CD4-positive, CD25-positive, alpha-beta regulatory T cell (primary cell): ENCODE data around the gene RNF31. TPM values are rescaled to one million over a fixed set of nuclear protein-coding genes. Genes with fewer than 3 reads are reported as not detected.
"Not testable (repeated sequence)": the region's sequence is repeated elsewhere in the genome, so short reads cannot be mapped to it uniquely, and the experiment has no call there.

Experiments
- ATAC-seq, 2 donors: fragments of 150-1000 bp; cut with Tn5 transposase; one replicate each; pipeline ENCODE4 v1.10.0; 2021; ENCODE audit warnings: low read depth in 2 of 2, moderate number of reproducible peaks in 2 of 2, moderate library complexity in 1 of 2
- DNase-seq, 3 donors: peaks; one replicate each; pipeline versions ENCODE4 v3.0.0 to v3.0.0-alpha.2; 2012 to 2022; ENCODE audit warnings: mixed read lengths in 1 of 3
- H3K27ac ChIP-seq: one replicate; pipeline ENCODE4 v1.7.0; 2013; ENCODE audit warnings: mild to moderate bottlenecking, low read length; ENCODE audit not compliant: insufficient read depth, poor library complexity, severe bottlenecking
- H3K27me3 ChIP-seq: one replicate; pipeline ENCODE4 v1.7.0; 2013; ENCODE audit warnings: low read length; ENCODE audit not compliant: control insufficient read depth, insufficient read depth
- H3K36me3 ChIP-seq: one replicate; pipeline ENCODE4 v1.7.0; 2013; ENCODE audit warnings: mild to moderate bottlenecking, low read length, moderate library complexity; ENCODE audit not compliant: control insufficient read depth, insufficient read depth
- H3K4me1 ChIP-seq: 2 replicates; pipeline ENCODE4 v1.7.0; 2013; ENCODE audit warnings: mild to moderate bottlenecking, low read length; ENCODE audit not compliant: insufficient read depth, control insufficient read depth, poor library complexity, severe bottlenecking
- H3K4me3 ChIP-seq: one replicate; pipeline ENCODE4 v1.7.0; 2013; ENCODE audit warnings: low read depth, mild to moderate bottlenecking, low read length, moderate library complexity
- H3K9me3 ChIP-seq, 2 experiments: 1 replicate in 1 of 2; 2 replicates in 1 of 2; pipeline ENCODE4 v1.7.0; 2013; ENCODE audit warnings: low read length in 2 of 2, mild to moderate bottlenecking in 1 of 2, moderate library complexity in 1 of 2; ENCODE audit not compliant: control insufficient read depth in 2 of 2
- H3K27ac Mint-ChIP-seq, 3 donors: one replicate each; pipeline ENCODE4 v1.8.0; 2020 to 2022; ENCODE audit warnings: mild to moderate bottlenecking in 3 of 3, mixed read lengths in 3 of 3, moderate library complexity in 2 of 3
- H3K27me3 Mint-ChIP-seq: one replicate; pipeline ENCODE4 v1.8.0; 2022; ENCODE audit warnings: mild to moderate bottlenecking, mixed read lengths
- H3K36me3 Mint-ChIP-seq: one replicate; pipeline ENCODE4 v1.8.0; 2020; ENCODE audit warnings: mixed read lengths
- H3K4me1 Mint-ChIP-seq, 4 donors: one replicate each; pipeline ENCODE4 v1.8.0; 2020 to 2022; ENCODE audit warnings: mixed read lengths in 4 of 4, mild to moderate bottlenecking in 1 of 4
- H3K4me3 Mint-ChIP-seq, 4 donors: one replicate each; pipeline ENCODE4 v1.8.0; 2020 to 2022; ENCODE audit warnings: mild to moderate bottlenecking in 4 of 4, mixed read lengths in 4 of 4, moderate library complexity in 3 of 4
- H3K9me3 Mint-ChIP-seq, 7 donors: one replicate each; pipeline ENCODE4 v1.8.0; 2020 to 2022; ENCODE audit warnings: mixed read lengths in 7 of 7, mild to moderate bottlenecking in 3 of 7, moderate library complexity in 2 of 7
- polyA plus RNA-seq, 4 donors: library from polyadenylated mRNA; unstranded; fragments of 300-500 nt; fragmentation: Illumina TruSeq; gene quantifications; one replicate each; pipeline ENCODE4 v1.2.3, GENCODE V29; 2021
- total RNA-seq: library from RNA; stranded (reverse); gene quantifications from one replicate; pipeline ENCODE4 v1.2.3, GENCODE V29; 2022

The RNF31 gene
- total and polyA plus RNA-seq, 5 donors from 2014 or later, result 35.9 to 82.4 (median 45.5) TPM

DNA sequence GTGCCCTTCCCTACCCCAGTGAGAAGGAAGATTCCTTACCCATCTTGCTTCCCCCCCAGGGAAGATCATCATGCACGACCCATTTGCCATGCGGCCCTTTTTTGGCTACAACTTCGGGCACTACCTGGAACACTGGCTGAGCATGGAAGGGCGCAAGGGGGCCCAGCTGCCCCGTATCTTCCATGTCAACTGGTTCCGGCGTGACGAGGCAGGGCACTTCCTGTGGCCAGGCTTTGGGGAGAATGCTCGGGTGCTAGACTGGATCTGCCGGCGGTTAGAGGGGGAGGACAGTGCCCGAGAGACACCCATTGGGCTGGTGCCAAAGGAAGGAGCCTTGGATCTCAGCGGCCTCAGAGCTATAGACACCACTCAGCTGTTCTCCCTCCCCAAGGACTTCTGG lies 43.8 kb upstream of the RNF31 start:
- H3K27me3 Mint-ChIP-seq, result no peaks in the 10 kb centered on the region
- peaks cover 41% of the 10 kb centered on the region for H3K36me3 Mint-ChIP-seq
- H3K4me1 Mint-ChIP-seq, result peaks cover 3 to 12% (median 7%) of the 10 kb centered on the region in 4 donors
- Histone ChIP-seq H3K27me3 (no peaks in the 10 kb centered on the region), H3K9me3 (no peaks in the 10 kb centered on the region), H3K4me1 (peaks cover under 1% of the 10 kb centered on the region), H3K36me3 (peaks cover 33% of the 10 kb centered on the region), H3K4me3 (no peak overlapping the region), H3K27ac (no peak overlapping the region)
- H3K9me3 Mint-ChIP-seq, result peaks cover 0 to 1% (median 0%) of the 10 kb centered on the region in 7 donors
- no peak overlapping the region for H3K27ac Mint-ChIP-seq
- DNase-seq, result no peak
- H3K4me3 Mint-ChIP-seq, result peak overlapping the region in 1 of 4 donors; percentile 54
- ATAC-seq, result no peak

DNA sequence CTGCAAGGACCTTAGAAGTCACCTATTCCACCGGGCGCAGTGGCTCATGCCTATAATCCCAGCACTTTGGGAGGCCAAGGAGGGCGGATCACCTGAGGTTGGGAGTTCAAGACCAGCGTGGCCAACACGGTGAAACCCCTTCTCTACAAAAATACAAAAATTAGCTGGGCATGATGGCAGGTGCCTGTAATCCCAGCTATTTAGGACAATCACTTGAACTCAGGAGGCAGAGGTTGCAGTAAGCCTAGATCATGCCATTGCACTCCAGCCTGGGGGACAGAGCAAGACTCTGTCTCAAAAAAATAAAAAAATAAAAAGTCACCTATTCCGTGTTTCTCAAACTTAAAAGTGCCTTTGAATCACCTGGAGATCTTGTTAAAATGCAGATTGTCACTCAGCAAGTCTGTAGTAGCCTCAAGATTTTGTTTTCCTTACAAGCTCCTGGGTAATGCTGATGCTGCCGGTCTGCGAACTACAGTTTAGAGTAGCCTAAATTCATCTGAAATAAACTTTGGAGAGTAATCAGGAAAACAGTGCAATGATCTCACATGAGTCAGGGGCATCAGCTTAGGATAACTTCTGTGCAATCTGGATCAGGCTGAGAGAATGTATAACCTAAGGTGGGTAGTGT lies 41.6 kb upstream of the RNF31 start:
- H3K4me3 Mint-ChIP-seq, H3K27me3 ChIP-seq, H3K9me3 ChIP-seq, H3K4me1 ChIP-seq, H3K4me3 ChIP-seq, H3K9me3 Mint-ChIP-seq, ATAC-seq, H3K27me3 Mint-ChIP-seq, DNase-seq, H3K27ac ChIP-seq: not testable (repeated sequence)
- peaks cover 33% of the 10 kb centered on the region for H3K36me3 Mint-ChIP-seq
- H3K4me1 Mint-ChIP-seq, result peaks cover 9 to 21% (median 13%) of the 10 kb centered on the region in 4 donors
- peaks cover 19% of the 10 kb centered on the region for H3K36me3 ChIP-seq
- peak overlapping the region in 2 of 3 donors; percentile 9 to 17 for H3K27ac Mint-ChIP-seq

DNA sequence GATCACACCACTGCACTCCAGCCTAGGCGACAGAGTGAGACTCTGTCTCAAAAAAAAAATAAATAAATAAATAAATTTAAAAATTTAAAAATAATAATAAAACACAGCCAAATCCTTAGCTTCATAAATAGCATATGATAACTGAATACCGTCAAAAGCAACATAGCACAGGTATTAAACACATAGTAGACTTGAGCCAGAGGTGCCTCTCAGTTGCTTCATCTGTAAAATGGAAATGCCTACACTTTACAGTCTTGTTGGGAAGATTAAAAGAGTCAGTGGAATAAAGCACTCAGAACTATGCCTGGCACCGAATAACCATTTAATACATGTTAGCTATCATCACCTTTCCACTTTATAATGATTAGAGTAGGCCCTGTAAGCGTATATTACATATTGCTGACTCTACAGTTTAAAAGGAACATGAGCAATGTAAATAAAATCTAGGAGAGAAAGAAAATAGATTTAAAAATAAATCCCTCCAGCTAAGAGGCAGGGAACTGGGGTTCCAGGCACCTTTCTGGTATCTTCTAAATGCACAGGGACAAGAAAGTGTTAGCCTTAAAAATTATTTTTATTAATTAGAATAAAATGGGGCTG lies 40.5 kb upstream of the RNF31 start:
- Mint-ChIP-seq H3K27me3 (no peaks in the 10 kb centered on the region), H3K4me3 (no peak overlapping the region), H3K27ac (no peak overlapping the region), H3K4me1 (peaks cover 9 to 21% (median 13%) of the 10 kb centered on the region in 4 donors), H3K9me3 (peaks cover 0 to 1% (median 0%) of the 10 kb centered on the region in 7 donors), H3K36me3 (peaks cover 28% of the 10 kb centered on the region)
- Histone ChIP-seq H3K36me3 (peaks cover 18% of the 10 kb centered on the region), H3K27me3 (no peaks in the 10 kb centered on the region), H3K4me3 (no peak overlapping the region), H3K4me1 (peaks cover 9% of the 10 kb centered on the region), H3K27ac (no peak overlapping the region), H3K9me3 (no peaks in the 10 kb centered on the region)
- ATAC-seq (no peak), DNase-seq (no peak)

GRCh38 chr14:24108336-24108874 lies 38.9 kb upstream of the RNF31 start:
- Histone ChIP-seq H3K27me3 (no peaks in the 10 kb centered on the region), H3K9me3 (no peaks in the 10 kb centered on the region), H3K4me3 (peak overlapping the region; percentile 46), H3K27ac (peak overlapping the region; percentile 82), H3K36me3 (peaks cover 6% of the 10 kb centered on the region), H3K4me1 (peaks cover 13% of the 10 kb centered on the region)
- peak overlapping the region in 1 of 4 donors; percentile 70 for H3K4me3 Mint-ChIP-seq
- H3K36me3 Mint-ChIP-seq, result peaks cover 15% of the 10 kb centered on the region
- H3K4me1 Mint-ChIP-seq, result peaks cover 9 to 21% (median 15%) of the 10 kb centered on the region in 4 donors
- ATAC-seq (peak; percentile 16 to 18), DNase-seq (no peak)
- H3K27ac Mint-ChIP-seq, result peak overlapping the region; percentile 90 to 99 (median 95)
- peaks cover 0 to 1% (median 0%) of the 10 kb centered on the region in 7 donors for H3K9me3 Mint-ChIP-seq
- H3K27me3 Mint-ChIP-seq, result no peaks in the 10 kb centered on the region

- Mint-ChIP-seq H3K4me3 (no peak overlapping the region), H3K27me3 (no peaks in the 10 kb centered on the region), H3K9me3 (peaks cover 0 to 1% (median 0%) of the 10 kb centered on the region in 7 donors), H3K4me1 (peaks cover 6 to 23% (median 16%) of the 10 kb centered on the region in 4 donors), H3K36me3 (peaks cover 2% of the 10 kb centered on the region), H3K27ac (no peak overlapping the region)
- H3K4me1 ChIP-seq, result peaks cover 17% of the 10 kb centered on the region
- H3K27me3 ChIP-seq, result no peaks in the 10 kb centered on the region
- no peak overlapping the region for H3K27ac ChIP-seq
- DNase-seq (no peak), ATAC-seq (no peak)
- no peaks in the 10 kb centered on the region for H3K36me3 ChIP-seq
- H3K9me3 ChIP-seq, result no peaks in the 10 kb centered on the region
- H3K4me3 ChIP-seq, result no peak overlapping the region
Observed at GRCh38 chr14:24110060-24110459, 37.2 kb upstream of the RNF31 start.

- peaks cover 21% of the 10 kb centered on the region for H3K4me1 ChIP-seq
- peaks cover 9 to 28% (median 18%) of the 10 kb centered on the region in 4 donors for H3K4me1 Mint-ChIP-seq
- H3K27me3 Mint-ChIP-seq, result no peaks in the 10 kb centered on the region
- no peak overlapping the region for H3K4me3 ChIP-seq
- H3K36me3 ChIP-seq, result no peaks in the 10 kb centered on the region
- H3K27ac ChIP-seq, result no peak overlapping the region
- no peaks in the 10 kb centered on the region for H3K36me3 Mint-ChIP-seq
- H3K9me3 ChIP-seq, result no peaks in the 10 kb centered on the region
- no peak for DNase-seq
- H3K9me3 Mint-ChIP-seq, result peaks cover 0 to 1% (median 0%) of the 10 kb centered on the region in 7 donors
- peak overlapping the region in 1 of 4 donors; percentile 39 for H3K4me3 Mint-ChIP-seq
- ATAC-seq, result no peak
- H3K27me3 ChIP-seq, result no peaks in the 10 kb centered on the region
- peak overlapping the region in 1 of 3 donors; percentile 60 for H3K27ac Mint-ChIP-seq
Observed at GRCh38 chr14:24110523-24110922, 36.8 kb upstream of the RNF31 start.

DNA sequence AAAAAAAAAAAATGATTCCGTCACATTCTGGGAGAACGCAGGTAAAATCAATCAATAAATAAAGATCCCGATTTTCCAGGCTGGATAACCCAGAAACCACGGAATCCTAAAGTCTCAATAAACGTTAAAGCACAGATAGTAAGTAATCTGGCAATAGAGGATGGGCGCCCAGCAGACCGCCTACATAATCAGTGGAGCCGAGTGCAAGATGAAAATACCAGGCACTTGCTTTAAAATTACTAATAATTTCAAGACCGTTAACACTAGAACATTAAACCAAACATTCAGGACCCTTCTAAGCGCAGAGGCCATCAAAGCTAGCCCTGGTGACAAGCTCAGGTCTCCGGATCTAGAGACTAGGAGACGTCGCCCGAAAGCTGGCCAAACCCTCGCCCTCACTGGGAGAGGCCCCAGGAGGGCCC lies 33.9 kb upstream of the RNF31 start:
- Histone ChIP-seq H3K27ac (peak overlapping the region; percentile 100), H3K9me3 (no peaks in the 10 kb centered on the region), H3K36me3 (peaks cover 17% of the 10 kb centered on the region), H3K4me3 (peak overlapping the region; percentile 92), H3K4me1 (peaks cover 41% of the 10 kb centered on the region), H3K27me3 (no peaks in the 10 kb centered on the region)
- peak overlapping the region; percentile 92 to 97 (median 94) for H3K4me3 Mint-ChIP-seq
- ATAC-seq (no peak), DNase-seq (no peak)
- no peaks in the 10 kb centered on the region for H3K27me3 Mint-ChIP-seq
- peaks cover 0 to 1% (median 0%) of the 10 kb centered on the region in 7 donors for H3K9me3 Mint-ChIP-seq
- peak overlapping the region; percentile 98 to 100 (median 100) for H3K27ac Mint-ChIP-seq
- H3K36me3 Mint-ChIP-seq, result peaks cover 17% of the 10 kb centered on the region
- peaks cover 12 to 49% (median 29%) of the 10 kb centered on the region in 4 donors for H3K4me1 Mint-ChIP-seq
